Thyroid gland (tissue), 4 donors: Measurements from ENCODE around the gene GOLPH3L.

Source experiments
- CTCF ChIP-seq, 6 experiments: fragments of 200-600 bp in 3 of 6; fragments of 450-650 bp in 3 of 6; sonication (generic) in 3 of 6; IDR thresholded peaks; one replicate each; pipeline ENCODE4 v1.5.1; 2016 to 2019; ENCODE audit warnings: antibody characterized with exemption in 6 of 6, mild to moderate bottlenecking in 2 of 6, inconsistent platforms in 1 of 6, moderate library complexity in 1 of 6
- POLR2A ChIP-seq, 2 donors: fragments of 450-650 bp; IDR thresholded peaks; one replicate each; pipeline ENCODE4 v1.6.1; 2017; ENCODE audit warnings: antibody characterized with exemption in 2 of 2, mild to moderate bottlenecking in 2 of 2, moderate library complexity in 1 of 2

- TF ChIP-seq CTCF (IDR thresholded peaks at IDR 0.05) (no peak), POLR2A (IDR thresholded peaks at IDR 0.05) (no peak)
These were observed 27.4 kb upstream of the GOLPH3L start for GRCh38 chr1:150724336-150724735.
